Thoracic aorta (tissue), 2 donors: ENCODE measurements around the gene UQCC5. TPM values are rescaled to one million over a fixed set of nuclear protein-coding genes. Genes with fewer than 3 reads are reported as not detected.
A peak's percentile ranks its signal among the peaks of the same experiment; 100 is the strongest.

Experiments used
- ATAC-seq: fragments of 150-250 bp; one replicate; pipeline ENCODE4 v1.8.0; 2017; ENCODE audit warnings: low read depth; ENCODE audit not compliant: insufficient number of reproducible peaks, low FRiP score
- DNase-seq: peaks from one replicate; pipeline ENCODE4 v3.0.0-alpha.2; 2020; ENCODE audit warnings: low spot score
- H3K27ac ChIP-seq, 2 donors: fragments of 200-600 bp; sonication (generic); 1 replicate in 1 of 2; 2 replicates in 1 of 2; pipeline ENCODE4 v1.5.1; 2016; ENCODE audit warnings: mild to moderate bottlenecking in 2 of 2, moderate library complexity in 2 of 2
- H3K27me3 ChIP-seq: fragments of 200-600 bp; sonication (generic); replicated peaks from 2 replicates; pipeline ENCODE4 v1.6.0; 2016; ENCODE audit warnings: mild to moderate bottlenecking; ENCODE audit not compliant: insufficient read depth
- H3K36me3 ChIP-seq: fragments of 200-600 bp; sonication (generic); one replicate; pipeline ENCODE4 v1.5.1; 2016
- H3K4me1 ChIP-seq, 2 donors: fragments of 200-600 bp; sonication (generic); 1 replicate in 1 of 2; 2 replicates in 1 of 2; pipeline versions ENCODE4 v1.5.1 to v1.6.0; 2016; ENCODE audit warnings: low read depth in 2 of 2, mild to moderate bottlenecking in 1 of 2; ENCODE audit not compliant: control insufficient read depth in 1 of 2
- H3K4me3 ChIP-seq: fragments of 200-600 bp; sonication (generic); 2 replicates; pipeline ENCODE4 v1.5.1; 2016; ENCODE audit warnings: mild to moderate bottlenecking
- H3K9me3 ChIP-seq: fragments of 200-600 bp; sonication (generic); 2 replicates; pipeline ENCODE4 v1.5.1; 2016
- total RNA-seq, 2 donors: library from RNA; depleted of rRNA; stranded (reverse); fragments of >200 nt; gene quantifications; one replicate each; pipeline versions ENCODE4 v1.1.0 to v1.2.3, GENCODE V29; 2016
- TF ChIP-seq, protein P1 (sequence below): fragments of 200-600 bp; sonication (generic); IDR thresholded peaks from one replicate; pipeline ENCODE4 v1.5.1; 2019; ENCODE audit warnings: antibody characterized with exemption

UQCC5 gene
- total RNA-seq, 2 donors from 2014 or later = 0.95 to 8.7 TPM

DNA sequence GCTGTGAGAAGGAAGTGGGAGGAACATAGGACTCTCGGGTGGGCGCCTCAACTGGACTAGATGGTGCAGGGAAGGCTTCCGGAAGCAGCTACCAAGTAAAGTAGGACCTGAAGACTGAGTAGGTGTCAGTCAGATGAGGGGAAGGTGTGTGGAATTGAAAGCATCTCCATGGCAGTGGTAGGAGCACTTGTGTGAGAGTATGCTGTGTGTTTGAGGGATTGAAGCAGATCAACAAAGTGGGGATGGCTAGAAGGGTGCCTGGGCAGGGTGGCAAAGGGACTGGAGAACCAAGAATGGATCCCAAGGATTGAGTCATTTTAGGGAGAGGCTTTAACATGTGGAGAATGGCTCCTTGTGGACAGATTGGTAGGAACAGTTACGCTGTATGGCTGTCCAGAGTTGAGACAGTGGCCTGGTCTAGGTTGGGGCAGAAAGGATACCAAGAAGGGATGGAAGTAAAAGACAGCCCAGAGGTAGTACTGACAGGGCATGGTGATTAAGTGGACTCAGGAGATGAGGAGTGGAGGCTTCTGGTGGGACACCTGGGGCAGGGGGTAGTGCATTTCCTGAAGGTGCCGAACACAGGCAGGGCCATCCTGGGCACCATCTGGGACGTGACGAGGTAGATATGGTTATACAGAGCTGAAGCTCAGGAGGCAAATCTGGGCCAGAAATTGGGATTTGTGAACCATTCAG is 1.5 kb downstream of the UQCC5 start:
- Histone ChIP-seq H3K4me1 (peaks cover 19 to 55% of the 10 kb centered on the region in 2 donors), H3K9me3 (no peaks in the 10 kb centered on the region), H3K27ac (peak overlapping the region; percentile 76 to 91), H3K4me3 (peak overlapping the region; percentile 78), H3K36me3 (no peaks in the 10 kb centered on the region), H3K27me3 (no peaks in the 10 kb centered on the region)
- TF ChIP-seq, protein P1, sequence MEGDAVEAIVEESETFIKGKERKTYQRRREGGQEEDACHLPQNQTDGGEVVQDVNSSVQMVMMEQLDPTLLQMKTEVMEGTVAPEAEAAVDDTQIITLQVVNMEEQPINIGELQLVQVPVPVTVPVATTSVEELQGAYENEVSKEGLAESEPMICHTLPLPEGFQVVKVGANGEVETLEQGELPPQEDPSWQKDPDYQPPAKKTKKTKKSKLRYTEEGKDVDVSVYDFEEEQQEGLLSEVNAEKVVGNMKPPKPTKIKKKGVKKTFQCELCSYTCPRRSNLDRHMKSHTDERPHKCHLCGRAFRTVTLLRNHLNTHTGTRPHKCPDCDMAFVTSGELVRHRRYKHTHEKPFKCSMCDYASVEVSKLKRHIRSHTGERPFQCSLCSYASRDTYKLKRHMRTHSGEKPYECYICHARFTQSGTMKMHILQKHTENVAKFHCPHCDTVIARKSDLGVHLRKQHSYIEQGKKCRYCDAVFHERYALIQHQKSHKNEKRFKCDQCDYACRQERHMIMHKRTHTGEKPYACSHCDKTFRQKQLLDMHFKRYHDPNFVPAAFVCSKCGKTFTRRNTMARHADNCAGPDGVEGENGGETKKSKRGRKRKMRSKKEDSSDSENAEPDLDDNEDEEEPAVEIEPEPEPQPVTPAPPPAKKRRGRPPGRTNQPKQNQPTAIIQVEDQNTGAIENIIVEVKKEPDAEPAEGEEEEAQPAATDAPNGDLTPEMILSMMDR = no peak
- no peak for ATAC-seq
- DNase-seq = no peak

DNA sequence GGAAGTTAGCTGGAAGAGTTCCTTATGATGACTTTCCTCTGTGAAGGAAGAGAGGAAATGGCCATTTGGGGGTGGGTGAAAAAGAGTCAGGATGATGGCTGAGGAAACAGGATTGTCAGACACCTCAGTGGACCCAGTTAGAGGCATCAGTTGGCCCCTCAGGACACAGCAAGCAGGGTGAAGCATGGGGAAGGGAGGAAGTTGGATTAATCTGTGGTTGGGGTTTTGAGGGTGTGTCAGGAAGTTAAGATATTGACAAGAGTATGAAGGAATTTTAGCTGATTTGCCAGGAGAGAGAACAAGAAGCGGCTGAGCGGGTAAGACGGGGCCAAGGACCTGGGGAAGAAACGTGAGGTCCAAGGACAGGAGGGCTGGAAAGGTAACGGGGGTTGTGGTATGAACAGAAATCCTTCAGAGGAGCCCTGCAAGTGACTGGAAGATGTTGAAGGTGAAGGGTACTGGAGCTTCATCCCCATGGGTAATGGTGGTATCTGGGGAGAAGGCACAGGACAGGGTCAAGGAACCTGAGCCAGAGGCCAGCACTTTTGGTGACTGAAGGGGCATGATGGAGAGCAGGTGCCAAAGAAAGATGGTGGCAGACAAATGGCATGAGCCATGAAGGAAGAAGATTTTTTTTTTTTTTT is 2.7 kb downstream of the UQCC5 start:
- Histone ChIP-seq H3K36me3 (no peaks in the 10 kb centered on the region), H3K9me3 (no peaks in the 10 kb centered on the region), H3K27ac (no peak overlapping the region), H3K27me3 (no peaks in the 10 kb centered on the region), H3K4me3 (no peak overlapping the region), H3K4me1 (peaks cover 19 to 48% of the 10 kb centered on the region in 2 donors)
- no peak for ATAC-seq
- no peak for DNase-seq
- TF ChIP-seq, protein P1 = no peak

DNA sequence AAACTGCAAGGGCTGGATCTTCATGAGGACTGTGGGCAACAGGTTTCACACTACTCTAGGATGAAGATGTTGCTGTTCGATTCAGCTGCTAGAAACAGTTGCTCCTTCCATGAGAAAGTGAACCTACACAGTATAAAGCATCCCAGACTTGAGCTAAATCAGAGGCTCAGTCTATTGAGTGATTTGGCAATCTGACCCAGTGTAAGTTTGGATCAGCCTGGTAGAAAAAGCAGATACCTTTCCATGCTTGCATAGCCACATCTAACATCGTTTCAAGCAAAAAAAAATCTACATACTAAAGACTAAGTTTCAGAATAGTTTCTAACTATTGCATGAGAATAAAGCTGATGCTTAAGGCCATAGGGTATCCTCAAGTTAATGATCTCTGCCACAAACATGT is 4.6 kb downstream of the UQCC5 start:
- peaks cover 13 to 30% of the 10 kb centered on the region in 2 donors for H3K4me1 ChIP-seq
- H3K27me3 ChIP-seq = no peaks in the 10 kb centered on the region
- no peaks in the 10 kb centered on the region for H3K36me3 ChIP-seq
- DNase-seq (no peak), ATAC-seq (no peak)
- H3K27ac ChIP-seq = no peak overlapping the region
- TF ChIP-seq, protein P1 = no peak
- no peaks in the 10 kb centered on the region for H3K9me3 ChIP-seq
- no peak overlapping the region for H3K4me3 ChIP-seq

DNA sequence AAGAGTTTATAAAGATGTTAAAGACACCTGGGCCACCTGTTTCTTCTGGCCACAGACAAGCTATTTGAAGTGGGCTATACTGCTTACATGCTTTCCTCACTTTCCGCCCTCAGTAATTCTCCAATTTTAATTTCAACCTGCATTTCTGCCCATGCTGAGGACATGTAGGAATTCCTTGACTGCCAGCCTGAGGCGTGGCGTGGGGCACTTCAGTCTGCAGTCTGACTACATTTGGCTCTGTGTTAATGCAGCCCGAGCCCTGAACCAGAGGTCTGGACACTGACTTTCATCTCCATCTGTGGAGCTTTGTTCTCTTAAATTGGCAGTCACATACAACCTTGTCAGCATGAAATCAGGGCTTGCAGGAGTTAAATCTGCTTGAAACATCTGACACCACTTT is 8.5 kb downstream of the UQCC5 start:
- no peak overlapping the region for H3K4me3 ChIP-seq
- ATAC-seq (no peak), DNase-seq (no peak)
- peaks cover 15% of the 10 kb centered on the region for H3K36me3 ChIP-seq
- H3K9me3 ChIP-seq = no peaks in the 10 kb centered on the region
- TF ChIP-seq, protein P1 = no peak
- H3K4me1 ChIP-seq = peaks cover 0 to 4% of the 10 kb centered on the region in 2 donors
- H3K27me3 ChIP-seq = no peaks in the 10 kb centered on the region
- no peak overlapping the region for H3K27ac ChIP-seq

DNA sequence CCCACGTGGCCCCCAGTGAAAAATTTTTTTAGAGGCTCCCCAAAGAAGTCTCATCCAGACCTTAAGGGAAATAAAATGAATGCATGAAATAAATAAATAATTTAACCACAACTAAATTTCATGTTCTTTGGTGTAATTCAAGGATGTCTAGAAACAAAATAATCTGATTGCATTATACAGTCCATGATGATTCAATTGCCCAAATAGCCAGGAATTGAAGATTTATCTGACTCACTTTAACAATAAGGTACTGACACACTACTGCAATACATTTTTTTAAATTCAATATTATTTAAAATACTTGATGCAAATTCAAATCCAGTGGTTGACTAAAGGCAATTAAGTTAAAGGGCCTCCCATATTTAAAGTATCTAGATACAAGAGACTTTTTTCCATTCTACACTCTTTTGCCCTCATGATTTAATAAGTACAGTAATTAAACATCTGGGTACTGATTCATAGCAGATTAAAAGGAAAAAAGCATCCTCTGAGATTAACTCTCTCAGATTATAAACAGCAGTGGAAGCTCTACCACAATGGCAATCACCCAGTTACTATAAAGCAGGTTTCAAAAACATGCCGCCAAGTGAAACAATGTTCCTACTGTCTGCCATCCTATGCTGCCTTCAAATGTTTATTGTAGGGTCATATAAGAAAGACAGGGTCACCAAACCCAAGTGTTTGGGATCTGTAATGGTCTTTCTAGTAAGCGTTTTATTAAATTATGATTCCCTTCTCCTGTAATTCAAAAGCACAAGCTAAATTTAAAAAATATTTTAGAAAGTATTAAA is 9.9 kb downstream of the UQCC5 start:
- no peak for DNase-seq
- Histone ChIP-seq H3K27ac (no peak overlapping the region), H3K36me3 (peaks cover 24% of the 10 kb centered on the region), H3K9me3 (no peaks in the 10 kb centered on the region), H3K4me1 (no peaks in the 10 kb centered on the region), H3K27me3 (no peaks in the 10 kb centered on the region), H3K4me3 (no peak overlapping the region)
- no peak for ATAC-seq
- TF ChIP-seq, protein P1 = no peak
